K562 (cell line): Measurements from ENCODE around the gene UNC13A. TPM values are rescaled to one million over a fixed set of nuclear protein-coding genes. Genes with fewer than 3 reads are reported as not detected.

Source experiments
- ATAC-seq: fragments of 200-7000 bp; cut with Tn5 transposase; 3 replicates; pipeline ENCODE4 v1.9.1; 2020; ENCODE audit warnings: moderate library complexity
- BruUV-seq: library from RNA; stranded (reverse); fragments of 400-500 nt; replicated peaks from 2 replicates; lab custom pipeline; 2021; lab: Mats Ljungman, UMichigan
- CTCF ChIA-PET: fragments of 300-600 bp; formaldehyde crosslinking; extraction: SDS; loops from one replicate; lab custom pipeline; 2021; ENCODE audit warnings: low intra/inter-chr PET ratio; lab: Yijun Ruan, JAX
- POLR2A ChIA-PET: fragments of 300-600, 350-650 bp; sonication (Branson Sonifier 250); formaldehyde crosslinking; extraction: SDS; loops from one replicate; lab custom pipeline; 2021; ENCODE audit warnings: antibody characterized with exemption, inconsistent platforms; lab: Yijun Ruan, JAX
- DNase-seq, 4 experiments: peaks; one replicate each; pipeline versions ENCODE4 v3.0.0 to v3.0.0-alpha.2; 2011 to 2018; ENCODE audit warnings: low spot score in 3 of 4, mixed read lengths in 3 of 4; ENCODE audit errors: extremely low read depth in 1 of 4
- FAIRE-seq: peaks from 2 replicates; lab custom pipeline; 2011; peaks lifted over from hg19 to GRCh38; lab: Jason Lieb, UNC
- H2AFZ ChIP-seq: 2 replicates; pipeline ENCODE4 v1.6.0; 2011; ENCODE audit warnings: low read depth, low read length, control low read depth, inconsistent platforms
- H3K27ac ChIP-seq: fragments of 200-600 bp; 3 replicates; pipeline ENCODE4 v1.8.0; 2011; ENCODE audit warnings: low read depth, mild to moderate bottlenecking, control low read depth, inconsistent platforms, low read length, moderate library complexity, mixed read lengths; ENCODE audit errors: extremely low read depth
- H3K27me3 ChIP-seq, 2 experiments: fragments of 300-600 bp in 1 of 2; 2 replicates in 1 of 2; 3 replicates in 1 of 2; pipeline versions ENCODE4 v1.6.0 to v1.8.0; 2011; ENCODE audit warnings: inconsistent platforms in 2 of 2, low read length in 2 of 2, mild to moderate bottlenecking in 1 of 2, mixed read lengths in 1 of 2, moderate library complexity in 1 of 2; ENCODE audit not compliant: control insufficient read depth in 2 of 2, insufficient read depth in 2 of 2
- H3K36me3 ChIP-seq: fragments of 300-600 bp; 3 replicates; pipeline ENCODE4 v1.8.0; 2011; ENCODE audit warnings: mild to moderate bottlenecking, low read length, inconsistent platforms; ENCODE audit not compliant: control insufficient read depth, insufficient read depth
- H3K4me1 ChIP-seq, 2 experiments: fragments of 200-600 bp in 1 of 2; replicated peaks in 1 of 2; 2 replicates in 1 of 2; 3 replicates in 1 of 2; pipeline versions ENCODE4 v1.5.1 to v1.8.0; 2011; ENCODE audit warnings: inconsistent platforms in 2 of 2, low read length in 2 of 2, mild to moderate bottlenecking in 1 of 2, mixed read lengths in 1 of 2, moderate library complexity in 1 of 2; ENCODE audit not compliant: control insufficient read depth in 2 of 2, insufficient read depth in 2 of 2
- H3K4me2 ChIP-seq: 2 replicates; pipeline ENCODE4 v1.6.1; 2011; ENCODE audit warnings: low read length, control low read depth, inconsistent platforms, mixed read lengths; ENCODE audit not compliant: insufficient read depth
- H3K4me3 ChIP-seq: fragments of 200-600 bp; sonication (generic), shearing (Covaris generic); 2 replicates; pipeline ENCODE4 v1.5.1; 2016; ENCODE audit warnings: control low read depth, inconsistent platforms
- H3K79me2 ChIP-seq: fragments of 200-600 bp; 3 replicates; pipeline ENCODE4 v1.8.0; 2011; ENCODE audit warnings: low read length, inconsistent platforms; ENCODE audit not compliant: control insufficient read depth, insufficient read depth
- H3K9ac ChIP-seq, 2 experiments: 2 replicates each; pipeline versions ENCODE4 v1.6.0 to v1.6.1; 2011; ENCODE audit warnings: low read depth in 2 of 2, low read length in 2 of 2, control low read depth in 1 of 2, inconsistent platforms in 1 of 2, mild to moderate bottlenecking in 1 of 2, mixed read lengths in 1 of 2; ENCODE audit not compliant: insufficient read depth in 1 of 2
- H3K9me1 ChIP-seq: one replicate; pipeline ENCODE4 v1.6.0; 2011; ENCODE audit warnings: inconsistent platforms, mild to moderate bottlenecking, low read length, moderate library complexity; ENCODE audit not compliant: control insufficient read depth, insufficient read depth
- H3K9me3 ChIP-seq: replicated peaks from 2 replicates; pipeline ENCODE4 v1.5.1; 2011; ENCODE audit warnings: low read depth, low read length, inconsistent platforms; ENCODE audit not compliant: control insufficient read depth, insufficient read depth
- H4K20me1 ChIP-seq: replicated peaks from 2 replicates; pipeline ENCODE4 v1.6.1; 2011; ENCODE audit warnings: low read length, inconsistent platforms, mixed read lengths; ENCODE audit not compliant: control insufficient read depth, insufficient read depth
- FOXA3 ChIP-seq, 2 experiments: fragments of 450-650 bp in 1 of 2; sonication (generic) in 1 of 2; formaldehyde crosslinking; IDR thresholded peaks in 1 of 2; conservative IDR thresholded peaks in 1 of 2; 2 replicates each; pipeline versions ENCODE4 v1.4.0 to v1.8.0; 2020 to 2022; ENCODE audit warnings: mild to moderate bottlenecking in 2 of 2, missing genetic modification reagents in 1 of 2
- FOXP4 ChIP-seq: sonication (generic); formaldehyde crosslinking; IDR thresholded peaks from 2 replicates; pipeline ENCODE4 v1.8.0; 2022; ENCODE audit warnings: mild to moderate bottlenecking, missing genetic modification reagents, borderline replicate concordance
- MTA2 ChIP-seq: fragments of 450-650 bp; IDR thresholded peaks from 2 replicates; pipeline ENCODE4 v1.6.1; 2016; ENCODE audit warnings: low read depth
- PHTF2 ChIP-seq: fragments of 250-450 bp; sonication (Bioruptor Pico); IDR thresholded peaks from 2 replicates; pipeline ENCODE4 v1.5.0; 2021; ENCODE audit warnings: mild to moderate bottlenecking
- PYGO2 ChIP-seq: fragments of 450-650 bp; IDR thresholded peaks from 2 replicates; pipeline ENCODE4 v1.6.1; 2016; ENCODE audit warnings: mild to moderate bottlenecking, missing genetic modification characterization, moderate library complexity, missing compliant biosample characterization
- ZNF398 ChIP-seq: fragments of 250-450 bp; sonication (Bioruptor Pico); IDR thresholded peaks from 2 replicates; pipeline ENCODE4 v1.8.0; 2021; ENCODE audit warnings: moderate library complexity, mild to moderate bottlenecking, inconsistent platforms
- ZNF408 ChIP-seq: fragments of 250-450 bp; sonication (Bioruptor Pico); IDR thresholded peaks from 2 replicates; pipeline ENCODE4 v1.4.0; 2020; ENCODE audit warnings: low read depth, mild to moderate bottlenecking, moderate library complexity
- whole genome bisulfite sequencing: fragments of 100-300 bp; shearing (Covaris generic); methylation state at CpG from one replicate; pipeline ENCODE4 v1.1.6; 2016; ENCODE audit warnings: low coverage, mixed read lengths; ENCODE audit not compliant: insufficient coverage; ENCODE audit errors: missing lambda C conversion rate; 5-methylcytosine and 5-hydroxymethylcytosine counted together
- in situ Hi-C: fragments of 300-500 bp; cut with MboI; formaldehyde crosslinking; loops from 4 replicates; pipeline ENCODE4 v1.15.0; 2018; ENCODE audit warnings: inconsistent platforms, mixed read lengths
- intact Hi-C: fragments of 100-400 bp; cut with micrococcal nuclease; formaldehyde crosslinking; loops from 2 replicates; pipeline ENCODE4 v1.14.2; 2022
- polyA plus RNA-seq, 8 experiments: library from polyadenylated mRNA; depleted of rRNA in 4 of 8; stranded (reverse) in 5 of 8; unstranded in 3 of 8; fragments of >200 nt; fragmentation: Nextera tagmentation in 2 of 8; fragmentation: Illumina TruSeq in 1 of 8; extraction: Ambion mirVana in 2 of 8; extraction: Trizol in 1 of 8; gene quantifications; 2 replicates each; pipeline versions ENCODE4 v1.2.1 to v1.2.3, GENCODE V29; 2011 to 2014; ENCODE audit warnings: inconsistent platforms in 1 of 8, missing spikeins in 1 of 8
- total RNA-seq, 7 experiments: library from RNA; depleted of rRNA in 6 of 7; stranded (reverse); fragments of >200 nt in 6 of 7; fragmentation: Illumina TruSeq in 2 of 7; extraction: Trizol in 2 of 7; gene quantifications; 2 replicates each; pipeline versions ENCODE4 v1.2.1 to v1.2.3, GENCODE V29; 2011 to 2021; ENCODE audit warnings: low replicate concordance in 1 of 7
- TF ChIP-seq, protein P1 (sequence below), 2 experiments: fragments of 450-650 bp; IDR thresholded peaks; 2 replicates each; pipeline ENCODE4 v1.6.1; 2018; ENCODE audit warnings: mild to moderate bottlenecking in 2 of 2, low read depth in 1 of 2; ENCODE audit not compliant: partially characterized antibody in 2 of 2
- TF ChIP-seq, protein P2 (sequence below): fragments of 150-350 bp; conservative IDR thresholded peaks from 2 replicates; pipeline ENCODE4 v1.6.1; 2014; ENCODE audit warnings: low read length

The UNC13A gene
- total and polyA plus RNA-seq, 9 of the 15 experiments (the other 6 are each of a cell fraction or from before 2014, with no cell fraction given) = 0.03 to 1.0 (median 0.25) TPM

DNA sequence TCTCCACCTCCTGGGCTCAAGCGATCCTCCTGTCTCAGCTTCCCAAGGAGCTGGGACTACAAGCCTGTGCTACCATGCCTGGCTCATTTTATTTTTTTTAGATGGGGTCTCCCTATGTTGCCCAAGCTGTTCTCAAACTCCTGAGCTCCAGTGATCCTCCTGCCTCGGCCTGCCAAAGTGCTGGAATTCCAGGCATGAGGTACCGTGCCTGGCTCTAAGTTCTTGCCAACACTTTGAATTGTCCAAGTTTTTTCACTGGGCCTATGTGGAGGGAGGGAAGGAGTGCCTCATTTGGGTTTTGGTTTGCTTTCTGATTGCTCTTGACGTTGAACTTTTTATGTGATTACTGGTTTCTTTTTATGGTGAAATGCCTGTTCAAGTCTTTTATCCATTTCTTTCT lies 4.4 kb upstream of the UNC13A start:
- in situ Hi-C loops (no loop called here), intact Hi-C loops (no loop called here)
- Histone ChIP-seq H3K4me1 (peaks cover 0 to 10% of the 10 kb centered on the region in 2 experiments; a peak in 2 of 5 replicates), H3K4me3 (no peak overlapping the region), H3K36me3 (no peaks in the 10 kb centered on the region), H3K79me2 (no peaks in the 10 kb centered on the region), H3K9me1 (no peaks in the 10 kb centered on the region), H4K20me1 (peaks cover 6% of the 10 kb centered on the region; the same call in 1 of the 2 replicates), H3K27me3 (peaks cover 11 to 31% of the 10 kb centered on the region in 2 experiments; a peak in 3 of 5 replicates), H3K9ac (no peak overlapping the region), H3K4me2 (no peak overlapping the region), H3K9me3 (no peaks in the 10 kb centered on the region), H2AFZ (no peak overlapping the region), H3K27ac (no peak overlapping the region)
- ATAC-seq = no peak
- 3% methylated on average over 4 of the region's 4 CpGs for WGBS
- DNase-seq = no peak
- ChIA-PET POLR2A (interaction anchor here (0.6 to 1.4 kb wide), 3 partner anchors 9 to 308 kb away, joined by 3 read pairs; no protein-coding TSS in a partner anchor), CTCF (no interaction called here)
- BruUV-seq = no TSS peak
- no peak for FAIRE-seq
- no peak for TF ChIP-seq MTA2
- TF ChIP-seq ZNF408 (CRISPR knock-in tag) = no peak
- TF ChIP-seq FOXA3 (CRISPR knock-in tag; conservative IDR thresholded peaks at IDR 0.05 in 1 of 2, IDR thresholded peaks at IDR 0.05 in 1 of 2) = no peak
- TF ChIP-seq, protein P1, sequence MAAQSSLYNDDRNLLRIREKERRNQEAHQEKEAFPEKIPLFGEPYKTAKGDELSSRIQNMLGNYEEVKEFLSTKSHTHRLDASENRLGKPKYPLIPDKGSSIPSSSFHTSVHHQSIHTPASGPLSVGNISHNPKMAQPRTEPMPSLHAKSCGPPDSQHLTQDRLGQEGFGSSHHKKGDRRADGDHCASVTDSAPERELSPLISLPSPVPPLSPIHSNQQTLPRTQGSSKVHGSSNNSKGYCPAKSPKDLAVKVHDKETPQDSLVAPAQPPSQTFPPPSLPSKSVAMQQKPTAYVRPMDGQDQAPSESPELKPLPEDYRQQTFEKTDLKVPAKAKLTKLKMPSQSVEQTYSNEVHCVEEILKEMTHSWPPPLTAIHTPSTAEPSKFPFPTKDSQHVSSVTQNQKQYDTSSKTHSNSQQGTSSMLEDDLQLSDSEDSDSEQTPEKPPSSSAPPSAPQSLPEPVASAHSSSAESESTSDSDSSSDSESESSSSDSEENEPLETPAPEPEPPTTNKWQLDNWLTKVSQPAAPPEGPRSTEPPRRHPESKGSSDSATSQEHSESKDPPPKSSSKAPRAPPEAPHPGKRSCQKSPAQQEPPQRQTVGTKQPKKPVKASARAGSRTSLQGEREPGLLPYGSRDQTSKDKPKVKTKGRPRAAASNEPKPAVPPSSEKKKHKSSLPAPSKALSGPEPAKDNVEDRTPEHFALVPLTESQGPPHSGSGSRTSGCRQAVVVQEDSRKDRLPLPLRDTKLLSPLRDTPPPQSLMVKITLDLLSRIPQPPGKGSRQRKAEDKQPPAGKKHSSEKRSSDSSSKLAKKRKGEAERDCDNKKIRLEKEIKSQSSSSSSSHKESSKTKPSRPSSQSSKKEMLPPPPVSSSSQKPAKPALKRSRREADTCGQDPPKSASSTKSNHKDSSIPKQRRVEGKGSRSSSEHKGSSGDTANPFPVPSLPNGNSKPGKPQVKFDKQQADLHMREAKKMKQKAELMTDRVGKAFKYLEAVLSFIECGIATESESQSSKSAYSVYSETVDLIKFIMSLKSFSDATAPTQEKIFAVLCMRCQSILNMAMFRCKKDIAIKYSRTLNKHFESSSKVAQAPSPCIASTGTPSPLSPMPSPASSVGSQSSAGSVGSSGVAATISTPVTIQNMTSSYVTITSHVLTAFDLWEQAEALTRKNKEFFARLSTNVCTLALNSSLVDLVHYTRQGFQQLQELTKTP (IDR thresholded peaks at IDR 0.05; ENCODE audit: low read depth in 1 of 2, partially characterized antibody in 2 of 2) = no peak
- TF ChIP-seq, protein P2, sequence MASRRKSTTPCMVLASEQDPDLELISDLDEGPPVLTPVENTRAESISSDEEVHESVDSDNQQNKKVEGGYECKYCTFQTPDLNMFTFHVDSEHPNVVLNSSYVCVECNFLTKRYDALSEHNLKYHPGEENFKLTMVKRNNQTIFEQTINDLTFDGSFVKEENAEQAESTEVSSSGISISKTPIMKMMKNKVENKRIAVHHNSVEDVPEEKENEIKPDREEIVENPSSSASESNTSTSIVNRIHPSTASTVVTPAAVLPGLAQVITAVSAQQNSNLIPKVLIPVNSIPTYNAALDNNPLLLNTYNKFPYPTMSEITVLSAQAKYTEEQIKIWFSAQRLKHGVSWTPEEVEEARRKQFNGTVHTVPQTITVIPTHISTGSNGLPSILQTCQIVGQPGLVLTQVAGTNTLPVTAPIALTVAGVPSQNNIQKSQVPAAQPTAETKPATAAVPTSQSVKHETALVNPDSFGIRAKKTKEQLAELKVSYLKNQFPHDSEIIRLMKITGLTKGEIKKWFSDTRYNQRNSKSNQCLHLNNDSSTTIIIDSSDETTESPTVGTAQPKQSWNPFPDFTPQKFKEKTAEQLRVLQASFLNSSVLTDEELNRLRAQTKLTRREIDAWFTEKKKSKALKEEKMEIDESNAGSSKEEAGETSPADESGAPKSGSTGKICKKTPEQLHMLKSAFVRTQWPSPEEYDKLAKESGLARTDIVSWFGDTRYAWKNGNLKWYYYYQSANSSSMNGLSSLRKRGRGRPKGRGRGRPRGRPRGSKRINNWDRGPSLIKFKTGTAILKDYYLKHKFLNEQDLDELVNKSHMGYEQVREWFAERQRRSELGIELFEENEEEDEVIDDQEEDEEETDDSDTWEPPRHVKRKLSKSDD = no peak
- TF ChIP-seq PYGO2 (tag) = no peak
- no peak for TF ChIP-seq ZNF398 (CRISPR knock-in tag)
- TF ChIP-seq FOXP4 (CRISPR knock-in tag) = no peak
- TF ChIP-seq PHTF2 (CRISPR knock-in tag) = no peak
